Upper lobe of right lung (tissue), 1 donor: ENCODE results near the gene CGNL1. TPM values are rescaled to one million over a fixed set of nuclear protein-coding genes. Genes with fewer than 3 reads are reported as not detected.

Source experiments
- ATAC-seq: fragments of 200-7000 bp; cut with Tn5 transposase; one replicate; pipeline ENCODE4 v1.9.1; 2020; ENCODE audit warnings: mild to moderate bottlenecking, moderate library complexity
- DNase-seq: peaks from one replicate; pipeline ENCODE4 v3.0.0-alpha.2; 2020
- H3K27ac ChIP-seq: fragments of 200-600 bp; one replicate; pipeline ENCODE4 v1.8.0; 2022
- H3K27me3 ChIP-seq: fragments of 200-600 bp; one replicate; pipeline ENCODE4 v1.8.0; 2022; ENCODE audit warnings: mild to moderate bottlenecking
- H3K36me3 ChIP-seq: fragments of 200-600 bp; one replicate; pipeline ENCODE4 v1.8.0; 2022
- H3K4me1 ChIP-seq: fragments of 200-600 bp; one replicate; pipeline ENCODE4 v1.8.0; 2022
- H3K4me3 ChIP-seq: fragments of 200-600 bp; one replicate; pipeline ENCODE4 v1.8.0; 2022; ENCODE audit warnings: mild to moderate bottlenecking
- H3K9me3 ChIP-seq: fragments of 200-600 bp; one replicate; pipeline ENCODE4 v1.8.0; 2022
- CTCF ChIP-seq: fragments of 200-600 bp; IDR thresholded peaks from one replicate; pipeline ENCODE4 v1.8.0; 2022; ENCODE audit warnings: antibody characterized with exemption
- intact Hi-C: fragments of 100-400 bp; cut with DNase I; formaldehyde crosslinking; loops from one replicate; pipeline ENCODE4 v1.11.0; 2022
- total RNA-seq: library from RNA; stranded (reverse); fragmentation: NEBNext Ultra II Directional; extraction: Animal tissue kit (Norgen Biotek cat#: 25700); gene quantifications from one replicate; pipeline ENCODE4 v1.2.1, GENCODE V29; 2021
- donor health status: DM: no; HTN: yes; CAD: no; lungs with severe emphysema.

CGNL1 gene
- total RNA-seq, 1 donor from 2014 or later: 54.9 TPM

- intact Hi-C loops: no loop called here
- H3K27ac ChIP-seq: no peak overlapping the region
- H3K4me1 ChIP-seq: peaks cover 7% of the 10 kb centered on the region
- TF ChIP-seq CTCF: no peak
- H3K27me3 ChIP-seq: no peaks in the 10 kb centered on the region
- no peak for DNase-seq
- ATAC-seq: no peak
- no peaks in the 10 kb centered on the region for H3K36me3 ChIP-seq
- H3K4me3 ChIP-seq: no peak overlapping the region
- no peaks in the 10 kb centered on the region for H3K9me3 ChIP-seq
Observed at GRCh38 chr15:57545995-57546394, 169.7 kb downstream of the CGNL1 start.

GRCh38 chr15:57547243-57547755, 171.0 kb downstream of the CGNL1 start:
- Histone ChIP-seq H3K27ac (no peak overlapping the region), H3K9me3 (no peaks in the 10 kb centered on the region), H3K36me3 (no peaks in the 10 kb centered on the region), H3K4me1 (peaks cover 20% of the 10 kb centered on the region), H3K4me3 (no peak overlapping the region), H3K27me3 (no peaks in the 10 kb centered on the region)
- ATAC-seq (no peak), DNase-seq (no peak)
- intact Hi-C loops: no loop called here
- TF ChIP-seq CTCF: no peak

- no peak for ATAC-seq
- no peak for TF ChIP-seq CTCF
- H3K27me3 ChIP-seq: no peaks in the 10 kb centered on the region
- H3K27ac ChIP-seq: no peak overlapping the region
- H3K4me3 ChIP-seq: no peak overlapping the region
- H3K9me3 ChIP-seq: no peaks in the 10 kb centered on the region
- no peak for DNase-seq
- no peaks in the 10 kb centered on the region for H3K36me3 ChIP-seq
- peaks cover 23% of the 10 kb centered on the region for H3K4me1 ChIP-seq
- intact Hi-C loops: no loop called here
Observed at GRCh38 chr15:57548351-57548750, 172.0 kb downstream of the CGNL1 start.

GRCh38 chr15:57548835-57549234, 172.5 kb downstream of the CGNL1 start:
- H3K4me3 ChIP-seq: no peak overlapping the region
- no peaks in the 10 kb centered on the region for H3K9me3 ChIP-seq
- H3K36me3 ChIP-seq: no peaks in the 10 kb centered on the region
- intact Hi-C loops: no loop called here
- TF ChIP-seq CTCF: no peak
- peaks cover 23% of the 10 kb centered on the region for H3K4me1 ChIP-seq
- DNase-seq (no peak), ATAC-seq (no peak)
- H3K27ac ChIP-seq: no peak overlapping the region
- H3K27me3 ChIP-seq: no peaks in the 10 kb centered on the region

- no peak for TF ChIP-seq CTCF
- H3K27ac ChIP-seq: peak overlapping the region; percentile 74
- H3K36me3 ChIP-seq: no peaks in the 10 kb centered on the region
- H3K27me3 ChIP-seq: no peaks in the 10 kb centered on the region
- no peak overlapping the region for H3K4me3 ChIP-seq
- no peak for ATAC-seq
- no peaks in the 10 kb centered on the region for H3K9me3 ChIP-seq
- peaks cover 31% of the 10 kb centered on the region for H3K4me1 ChIP-seq
- DNase-seq: no peak
- intact Hi-C loops: no loop called here
Observed at GRCh38 chr15:57549935-57550334, 173.6 kb downstream of the CGNL1 start.

- DNase-seq: peak; percentile 83
- Histone ChIP-seq H3K9me3 (no peaks in the 10 kb centered on the region), H3K4me3 (no peak overlapping the region), H3K4me1 (peaks cover 31% of the 10 kb centered on the region), H3K27ac (peak overlapping the region; percentile 74), H3K36me3 (no peaks in the 10 kb centered on the region), H3K27me3 (no peaks in the 10 kb centered on the region)
- TF ChIP-seq CTCF: no peak
- intact Hi-C loops: no loop called here
- peak; percentile 70 for ATAC-seq
Observed at GRCh38 chr15:57550640-57551039, 174.3 kb downstream of the CGNL1 start.
